Measurements from ENCODE around the gene SEPTIN10.

The SEPTIN10 gene

DNA sequence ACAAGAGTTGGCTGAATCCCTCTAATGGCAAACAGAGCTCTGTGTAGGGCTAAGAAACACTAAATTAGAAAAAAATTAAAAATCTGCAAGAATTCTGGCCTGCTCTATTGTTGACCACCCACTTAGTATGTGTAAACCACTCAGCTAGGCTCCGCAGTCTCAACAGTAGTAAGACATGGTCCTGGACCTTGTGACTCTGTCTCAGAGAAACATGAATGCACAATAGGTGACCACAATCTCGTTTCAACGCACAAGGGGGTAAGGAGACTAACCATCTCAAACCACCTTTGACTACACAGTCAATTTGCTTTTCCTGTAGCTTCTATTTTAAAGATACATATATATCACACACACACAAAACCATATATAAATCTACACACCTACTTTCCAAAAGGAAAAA, 16.5 kb downstream of the SEPTIN10 start:
- no peak for DNase-seq (ENCODE audit: extremely low read depth, insufficient read length)
- H3K4me3 ChIP-seq (replicated peaks; ENCODE audit: low read depth, low read length): no peak overlapping the region
- H3K27me3 ChIP-seq (replicated peaks; ENCODE audit: control insufficient read depth, insufficient read depth, low read length): no peaks in the 10 kb centered on the region
- TF ChIP-seq, protein P1, sequence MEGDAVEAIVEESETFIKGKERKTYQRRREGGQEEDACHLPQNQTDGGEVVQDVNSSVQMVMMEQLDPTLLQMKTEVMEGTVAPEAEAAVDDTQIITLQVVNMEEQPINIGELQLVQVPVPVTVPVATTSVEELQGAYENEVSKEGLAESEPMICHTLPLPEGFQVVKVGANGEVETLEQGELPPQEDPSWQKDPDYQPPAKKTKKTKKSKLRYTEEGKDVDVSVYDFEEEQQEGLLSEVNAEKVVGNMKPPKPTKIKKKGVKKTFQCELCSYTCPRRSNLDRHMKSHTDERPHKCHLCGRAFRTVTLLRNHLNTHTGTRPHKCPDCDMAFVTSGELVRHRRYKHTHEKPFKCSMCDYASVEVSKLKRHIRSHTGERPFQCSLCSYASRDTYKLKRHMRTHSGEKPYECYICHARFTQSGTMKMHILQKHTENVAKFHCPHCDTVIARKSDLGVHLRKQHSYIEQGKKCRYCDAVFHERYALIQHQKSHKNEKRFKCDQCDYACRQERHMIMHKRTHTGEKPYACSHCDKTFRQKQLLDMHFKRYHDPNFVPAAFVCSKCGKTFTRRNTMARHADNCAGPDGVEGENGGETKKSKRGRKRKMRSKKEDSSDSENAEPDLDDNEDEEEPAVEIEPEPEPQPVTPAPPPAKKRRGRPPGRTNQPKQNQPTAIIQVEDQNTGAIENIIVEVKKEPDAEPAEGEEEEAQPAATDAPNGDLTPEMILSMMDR (IDR thresholded peaks at IDR 0.05; ENCODE audit: insufficient read depth, low read length, poor library complexity, severe bottlenecking): no peak
- H3K36me3 ChIP-seq (ENCODE audit: control insufficient read depth, insufficient read depth, low read length): no peaks in the 10 kb centered on the region

DNA sequence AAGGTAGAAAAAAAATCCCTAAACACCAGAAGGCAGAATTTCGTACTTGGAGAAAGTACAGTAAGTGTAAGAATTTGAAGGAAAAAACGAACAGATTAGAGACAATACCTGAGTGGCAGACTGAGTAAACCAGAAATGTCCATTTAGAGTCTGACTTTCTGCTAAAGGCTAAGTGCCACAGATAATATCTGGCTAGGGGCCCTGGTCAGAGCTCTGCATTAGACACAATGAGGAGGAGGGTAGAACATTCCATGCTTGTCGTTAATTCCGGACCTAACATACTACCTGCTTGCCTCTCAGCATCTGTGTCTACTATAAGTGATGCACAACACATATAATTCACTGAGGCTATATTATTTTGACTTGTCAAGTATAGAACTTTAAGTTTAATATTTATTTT, 18.1 kb downstream of the SEPTIN10 start:
- TF ChIP-seq, protein P1 (IDR thresholded peaks at IDR 0.05; ENCODE audit: insufficient read depth, low read length, poor library complexity, severe bottlenecking): no peak
- DNase-seq (ENCODE audit: extremely low read depth, insufficient read length): no peak
- no peaks in the 10 kb centered on the region for H3K36me3 ChIP-seq (ENCODE audit: control insufficient read depth, insufficient read depth, low read length)
- H3K4me3 ChIP-seq (replicated peaks; ENCODE audit: low read depth, low read length): no peak overlapping the region
- no peaks in the 10 kb centered on the region for H3K27me3 ChIP-seq (replicated peaks; ENCODE audit: control insufficient read depth, insufficient read depth, low read length)

DNA sequence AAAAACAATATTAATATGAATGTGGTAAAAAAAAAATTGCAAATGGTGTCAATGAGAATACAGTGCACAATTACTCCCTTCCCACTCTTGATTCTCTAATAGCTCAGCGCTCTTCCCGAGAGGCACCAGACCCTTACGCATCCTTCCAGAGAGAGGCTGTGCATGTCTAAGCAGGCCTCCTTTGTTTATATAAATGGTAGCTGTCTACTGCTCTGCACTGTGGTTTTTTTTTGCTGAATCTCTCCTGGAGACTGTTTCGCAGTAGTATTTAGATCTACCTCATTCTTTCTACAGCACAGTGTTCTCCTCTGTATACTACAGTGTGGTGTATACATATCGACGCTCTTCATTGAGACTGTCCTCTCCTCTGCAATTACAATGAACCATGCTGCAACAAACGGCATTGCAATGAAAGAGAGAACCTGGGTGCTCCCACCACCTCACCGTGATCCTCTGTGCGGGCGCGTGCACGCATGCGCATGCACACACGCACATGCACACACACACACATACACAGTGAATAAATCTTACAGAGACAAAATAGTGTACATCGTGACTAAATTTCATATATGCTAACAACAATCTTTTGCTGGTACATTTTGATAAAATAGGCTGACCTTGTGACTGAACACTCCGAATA, 19.4 kb downstream of the SEPTIN10 start:
- Histone ChIP-seq H3K36me3 (ENCODE audit: control insufficient read depth, insufficient read depth, low read length) (no peaks in the 10 kb centered on the region), H3K4me3 (replicated peaks; ENCODE audit: low read depth, low read length) (no peak overlapping the region), H3K27me3 (replicated peaks; ENCODE audit: control insufficient read depth, insufficient read depth, low read length) (no peaks in the 10 kb centered on the region)
- no peak for DNase-seq (ENCODE audit: extremely low read depth, insufficient read length)
- TF ChIP-seq, protein P1 (IDR thresholded peaks at IDR 0.05; ENCODE audit: insufficient read depth, low read length, poor library complexity, severe bottlenecking): no peak

DNA sequence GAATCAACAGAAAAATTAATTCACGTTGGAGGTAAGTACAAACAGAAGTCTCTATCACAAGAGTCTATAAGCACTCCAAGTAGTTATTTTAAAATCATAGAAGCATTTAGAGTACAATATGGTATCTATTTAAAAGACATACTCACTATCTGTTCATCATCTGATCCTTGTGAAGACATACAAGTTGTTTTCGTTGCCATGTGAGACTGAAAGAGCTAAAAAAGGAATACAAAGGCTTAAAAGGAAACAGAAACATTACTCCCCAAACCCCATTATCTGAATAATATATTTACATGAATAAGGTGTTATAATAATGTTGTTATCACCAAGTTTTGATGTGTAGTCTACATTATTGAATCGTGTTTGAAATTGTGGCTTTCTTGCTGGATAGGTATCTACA, 20.9 kb downstream of the SEPTIN10 start:
- Histone ChIP-seq H3K27me3 (replicated peaks; ENCODE audit: control insufficient read depth, insufficient read depth, low read length) (no peaks in the 10 kb centered on the region), H3K4me3 (replicated peaks; ENCODE audit: low read depth, low read length) (no peak overlapping the region), H3K36me3 (ENCODE audit: control insufficient read depth, insufficient read depth, low read length) (no peaks in the 10 kb centered on the region)
- no peak for DNase-seq (ENCODE audit: extremely low read depth, insufficient read length)
- TF ChIP-seq, protein P1 (IDR thresholded peaks at IDR 0.05; ENCODE audit: insufficient read depth, low read length, poor library complexity, severe bottlenecking): no peak

DNA sequence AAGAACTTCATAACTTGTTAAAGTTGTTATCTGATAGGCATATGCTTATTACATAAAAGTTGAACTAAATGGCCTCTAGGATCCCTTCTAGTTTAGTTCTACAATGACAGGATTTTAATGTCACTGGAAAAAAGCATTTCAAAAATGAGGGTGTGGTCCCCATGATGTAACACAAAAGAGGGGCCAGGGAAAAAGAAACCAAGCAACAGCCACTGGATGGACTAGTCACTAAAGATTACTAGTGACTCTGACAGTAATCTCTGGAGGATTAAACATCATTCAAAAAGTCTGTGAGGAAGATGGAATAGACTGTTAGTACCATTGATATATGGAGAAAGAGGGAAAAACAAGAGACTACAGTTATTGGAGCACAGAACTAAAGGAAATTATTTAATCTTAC, 22.6 kb downstream of the SEPTIN10 start:
- no peak for DNase-seq (ENCODE audit: extremely low read depth, insufficient read length)
- H3K36me3 ChIP-seq (ENCODE audit: control insufficient read depth, insufficient read depth, low read length): no peaks in the 10 kb centered on the region
- no peak overlapping the region for H3K4me3 ChIP-seq (replicated peaks; ENCODE audit: low read depth, low read length)
- TF ChIP-seq, protein P1 (IDR thresholded peaks at IDR 0.05; ENCODE audit: insufficient read depth, low read length, poor library complexity, severe bottlenecking): no peak
- H3K27me3 ChIP-seq (replicated peaks; ENCODE audit: control insufficient read depth, insufficient read depth, low read length): no peaks in the 10 kb centered on the region

DNA sequence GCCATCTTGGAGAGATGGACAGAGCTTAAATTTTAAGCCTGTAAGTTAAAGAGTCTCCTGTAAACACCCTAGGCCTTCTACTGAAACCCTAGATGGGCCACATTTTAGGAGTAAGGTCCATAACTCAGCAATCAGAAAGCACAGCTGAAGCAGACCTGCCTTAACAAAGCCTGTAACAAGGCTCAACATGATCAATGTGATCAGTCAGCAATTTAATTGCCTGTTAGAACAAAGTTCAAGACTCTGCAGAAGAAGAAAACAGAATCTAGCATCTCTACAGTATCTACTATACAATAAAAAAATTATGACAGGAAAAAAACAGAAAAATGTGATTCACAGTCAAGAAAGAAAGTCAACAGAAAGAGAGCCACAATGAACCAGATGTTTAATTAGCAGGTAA, 27.1 kb downstream of the SEPTIN10 start:
- Histone ChIP-seq H3K36me3 (ENCODE audit: control insufficient read depth, insufficient read depth, low read length) (no peaks in the 10 kb centered on the region), H3K27me3 (replicated peaks; ENCODE audit: control insufficient read depth, insufficient read depth, low read length) (no peaks in the 10 kb centered on the region), H3K4me3 (replicated peaks; ENCODE audit: low read depth, low read length) (no peak overlapping the region)
- DNase-seq (ENCODE audit: extremely low read depth, insufficient read length): no peak
- TF ChIP-seq, protein P1 (IDR thresholded peaks at IDR 0.05; ENCODE audit: insufficient read depth, low read length, poor library complexity, severe bottlenecking): no peak

All from GM06990 (cell line).